NB4 (cell line): ENCODE data around the gene RAMP3.
A peak's percentile ranks its signal among the peaks of the same experiment; 100 is the strongest.

Experiments
- DNase-seq: peaks from one replicate; pipeline ENCODE4 v3.0.0; 2010; ENCODE audit warnings: low read depth
- H3K4me3 ChIP-seq: one replicate; pipeline ENCODE4 v1.5.1; 2011; ENCODE audit warnings: mild to moderate bottlenecking, low read depth, low read length, moderate library complexity
- CTCF ChIP-seq: IDR thresholded peaks from one replicate; pipeline ENCODE4 v1.5.1; 2012; ENCODE audit warnings: low read depth, low read length
- MYC ChIP-seq: IDR thresholded peaks from 2 replicates; pipeline ENCODE4 v1.6.1; 2011; ENCODE audit warnings: low read depth, low read length
- POLR2A ChIP-seq: IDR thresholded peaks from 2 replicates; pipeline ENCODE4 v1.6.1; 2011; ENCODE audit warnings: mild to moderate bottlenecking; ENCODE audit not compliant: insufficient read length; ENCODE audit errors: extremely low read depth
- TF ChIP-seq, protein P1 (sequence below): IDR thresholded peaks from 2 replicates; pipeline ENCODE4 v1.6.1; 2011; ENCODE audit warnings: low read depth, low read length

Gene RAMP3

GRCh38 chr7:45174328-45174610, 16.7 kb downstream of the RAMP3 start:
- no peak overlapping the region for H3K4me3 ChIP-seq
- DNase-seq = no peak
- TF ChIP-seq CTCF (no peak), MYC (no peak), POLR2A (no peak)
- TF ChIP-seq, protein P1, sequence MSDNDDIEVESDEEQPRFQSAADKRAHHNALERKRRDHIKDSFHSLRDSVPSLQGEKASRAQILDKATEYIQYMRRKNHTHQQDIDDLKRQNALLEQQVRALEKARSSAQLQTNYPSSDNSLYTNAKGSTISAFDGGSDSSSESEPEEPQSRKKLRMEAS = no peak

GRCh38 chr7:45174966-45175765, 17.6 kb downstream of the RAMP3 start:
- no peak for TF ChIP-seq MYC
- TF ChIP-seq, protein P1 = no peak
- DNase-seq = no peak
- H3K4me3 ChIP-seq = no peak overlapping the region

GRCh38 chr7:45176091-45176490, 18.5 kb downstream of the RAMP3 start:
- DNase-seq = no peak
- TF ChIP-seq, protein P1 = no peak
- TF ChIP-seq POLR2A (no peak), CTCF (no peak), MYC (no peak)
- no peak overlapping the region for H3K4me3 ChIP-seq

GRCh38 chr7:45176886-45177731, 19.5 kb downstream of the RAMP3 start:
- DNase-seq = no peak
- no peak overlapping the region for H3K4me3 ChIP-seq
- TF ChIP-seq POLR2A = no peak
- TF ChIP-seq, protein P1 = no peak

DNA sequence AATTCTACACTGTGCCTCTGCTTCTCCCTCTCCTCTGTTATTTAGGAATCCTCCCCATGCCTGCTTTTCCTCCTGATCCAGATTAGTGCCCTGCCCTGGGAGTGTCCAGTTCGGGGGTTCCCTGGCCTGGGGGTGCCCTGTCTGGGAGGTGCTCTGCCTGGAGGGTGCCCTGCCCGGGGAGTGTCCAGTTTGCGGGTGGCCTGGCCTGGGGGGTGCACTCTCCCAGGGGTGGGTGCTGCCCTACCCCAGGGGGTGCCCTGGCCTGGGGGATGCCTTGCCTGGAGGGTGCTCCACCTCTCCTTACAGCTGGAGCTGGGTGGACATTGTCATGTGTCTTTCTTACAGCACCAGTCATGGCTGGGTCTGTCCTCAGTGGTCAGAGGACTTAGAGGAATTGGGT, 20.2 kb downstream of the RAMP3 start:
- TF ChIP-seq, protein P1 = no peak
- no peak for DNase-seq
- H3K4me3 ChIP-seq = no peak overlapping the region

DNA sequence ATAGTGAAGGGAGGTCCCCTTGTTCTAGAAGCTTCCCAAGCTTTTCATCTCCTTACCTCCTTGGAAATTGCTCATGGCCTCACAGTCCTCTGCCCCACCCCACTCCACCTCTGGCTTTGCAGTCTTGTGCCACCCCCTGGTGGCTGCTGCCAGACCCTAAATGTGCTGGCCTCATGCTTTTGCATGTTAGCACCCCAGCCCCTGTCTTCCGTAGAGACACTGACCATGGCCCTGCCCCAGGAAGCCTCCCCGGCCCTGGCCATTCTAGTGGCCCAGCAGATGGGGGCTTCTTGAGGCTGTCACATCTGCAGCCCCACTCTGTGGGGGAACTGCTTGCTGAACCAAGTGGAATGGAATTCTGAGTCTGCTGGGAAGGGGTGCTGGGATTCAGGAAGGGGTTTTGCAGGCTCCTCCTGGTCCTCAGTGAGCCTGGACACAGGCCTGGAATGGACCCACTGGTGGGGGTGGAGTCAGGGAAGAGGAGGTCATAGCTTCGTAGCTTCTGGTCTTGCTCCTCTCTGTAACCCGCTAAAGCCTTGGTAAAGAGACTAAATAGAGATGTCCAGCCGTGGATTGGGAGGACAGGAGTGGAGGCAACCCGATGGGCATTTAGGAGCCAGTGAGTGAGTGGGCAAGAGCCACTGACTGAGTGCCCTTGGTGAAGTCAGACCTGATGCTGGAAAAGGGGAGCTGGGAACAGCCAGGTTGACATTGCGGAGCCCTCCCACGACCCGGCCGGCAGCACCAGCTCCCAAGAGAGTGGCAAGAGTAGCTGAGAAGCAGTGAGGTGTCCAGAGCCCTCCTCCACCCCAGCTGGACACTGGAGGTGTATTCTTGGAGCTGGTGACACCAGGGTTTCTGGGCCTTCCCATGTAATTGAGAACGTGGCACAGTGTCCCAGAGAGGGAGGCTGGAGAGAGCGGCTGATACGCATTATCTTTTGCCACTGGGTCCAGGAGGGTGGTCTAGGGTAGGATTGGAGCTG, 20.9 kb downstream of the RAMP3 start:
- TF ChIP-seq MYC (no peak), CTCF (peak; percentile 53)
- H3K4me3 ChIP-seq = no peak overlapping the region
- DNase-seq = peak; percentile 55
